SK-N-SH (cell line): ENCODE results near the gene MOBP.

Experiments
- CTCF ChIP-seq: fragments of 200-600 bp; sonication (generic); IDR thresholded peaks from 2 replicates; pipeline ENCODE4 v1.6.1; 2017; ENCODE audit warnings: antibody characterized with exemption, mild to moderate bottlenecking, moderate library complexity
- MEF2A ChIP-seq: IDR thresholded peaks from 2 replicates; pipeline ENCODE4 v1.4.0; 2012; ENCODE audit warnings: low read depth, borderline replicate concordance
- TAF1 ChIP-seq: IDR thresholded peaks from 2 replicates; pipeline ENCODE4 v1.6.1; 2012; ENCODE audit warnings: low read depth, mild to moderate bottlenecking, low read length, moderate library complexity, borderline replicate concordance
- TEAD4 ChIP-seq: IDR thresholded peaks from 2 replicates; pipeline ENCODE4 v1.4.0; 2012; ENCODE audit warnings: mild to moderate bottlenecking, borderline replicate concordance; ENCODE audit not compliant: insufficient read depth

GRCh38 chr3:39443530-39443929 lies 23.9 kb upstream of the MOBP start:
- TF ChIP-seq CTCF (no peak), TAF1 (no peak), TEAD4 (no peak), MEF2A (no peak)
